Ishikawa (cell line): ENCODE results near the gene GCNT3.

ENCODE experiments used
- TF ChIP-seq, protein P1 (sequence below): IDR thresholded peaks from 2 replicates; pipeline ENCODE4 v1.6.1; 2012

The GCNT3 gene

DNA sequence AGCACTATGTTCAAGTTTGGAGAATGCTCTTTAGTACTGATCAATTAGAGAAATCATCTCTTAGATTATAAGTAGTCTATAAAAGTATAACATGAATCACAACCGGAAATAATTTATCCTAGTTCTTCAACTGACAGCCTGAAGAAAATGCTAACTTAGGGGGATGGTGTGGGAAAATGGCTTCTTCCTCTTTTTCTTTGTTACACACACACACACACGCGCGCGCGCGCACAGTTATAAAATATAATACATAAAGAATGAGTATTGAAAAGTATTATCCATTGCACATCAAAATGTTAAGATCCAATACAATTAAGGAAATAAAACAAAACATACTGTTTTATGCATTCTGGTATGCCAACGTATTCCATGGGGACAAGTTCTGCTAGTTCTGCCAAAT is 57.0 kb downstream of the GCNT3 start:
- TF ChIP-seq, protein P1, sequence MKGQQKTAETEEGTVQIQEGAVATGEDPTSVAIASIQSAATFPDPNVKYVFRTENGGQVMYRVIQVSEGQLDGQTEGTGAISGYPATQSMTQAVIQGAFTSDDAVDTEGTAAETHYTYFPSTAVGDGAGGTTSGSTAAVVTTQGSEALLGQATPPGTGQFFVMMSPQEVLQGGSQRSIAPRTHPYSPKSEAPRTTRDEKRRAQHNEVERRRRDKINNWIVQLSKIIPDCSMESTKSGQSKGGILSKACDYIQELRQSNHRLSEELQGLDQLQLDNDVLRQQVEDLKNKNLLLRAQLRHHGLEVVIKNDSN = no peak
